HG03196 (cell line): ENCODE data around the gene LOXL4.

ENCODE experiments used
- ATAC-seq: cut with Tn5 transposase; IDR thresholded peaks from one replicate; pipeline ENCODE4 v1.9.1; 2021; ENCODE audit not compliant: unreplicated experiment

Gene LOXL4

DNA sequence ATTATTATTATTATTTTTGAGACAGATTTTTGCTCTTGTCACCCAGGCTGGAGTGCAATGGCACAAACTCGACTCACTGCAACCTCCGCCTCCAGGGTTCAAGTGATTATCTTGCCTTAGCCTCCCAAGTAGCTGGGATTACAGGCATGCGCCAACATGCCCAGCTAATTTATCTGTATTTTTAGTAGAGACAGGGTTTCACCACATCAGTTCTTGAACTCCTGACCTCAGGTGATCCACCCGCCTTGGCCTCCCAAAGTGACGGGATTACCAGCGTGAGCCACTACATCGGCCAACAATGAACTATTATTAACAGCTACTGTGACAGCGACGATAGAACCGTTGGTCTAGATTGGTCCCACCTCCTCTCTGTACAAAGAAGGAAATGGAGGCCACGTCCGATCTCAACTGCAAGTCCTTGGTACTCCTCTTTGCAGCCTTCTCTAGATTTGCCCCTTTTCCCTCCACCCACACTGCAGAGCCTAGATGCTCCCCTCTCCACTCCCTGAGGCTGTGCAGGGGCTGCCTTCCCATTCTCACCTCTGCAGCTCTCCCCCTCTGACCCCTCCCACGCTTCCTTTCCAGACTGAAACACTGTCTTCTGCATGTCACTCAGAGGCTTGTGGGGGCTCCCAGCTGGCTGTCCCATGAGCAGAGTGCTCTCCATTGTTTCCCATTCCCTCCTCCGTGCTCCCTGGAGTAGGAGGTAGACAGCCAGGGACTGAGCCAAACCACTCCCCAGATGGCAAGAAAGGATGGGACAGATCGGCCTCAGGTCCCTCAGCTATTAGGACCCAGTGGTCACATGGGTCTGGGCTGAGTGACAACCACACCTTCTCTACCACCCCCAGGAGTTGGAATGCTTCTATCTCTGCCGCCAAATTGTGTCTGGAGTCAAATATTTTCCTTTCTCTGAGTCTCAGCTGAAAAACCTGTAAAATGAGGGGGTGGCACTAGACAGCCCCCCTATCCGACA is 2.3 kb downstream of the LOXL4 start:
- ATAC-seq = no peak

- ATAC-seq = no peak
Observed at GRCh38 chr10:98264378-98265065, 3.5 kb downstream of the LOXL4 start.

GRCh38 chr10:98263088-98263487 is 4.9 kb downstream of the LOXL4 start:
- no peak for ATAC-seq

DNA sequence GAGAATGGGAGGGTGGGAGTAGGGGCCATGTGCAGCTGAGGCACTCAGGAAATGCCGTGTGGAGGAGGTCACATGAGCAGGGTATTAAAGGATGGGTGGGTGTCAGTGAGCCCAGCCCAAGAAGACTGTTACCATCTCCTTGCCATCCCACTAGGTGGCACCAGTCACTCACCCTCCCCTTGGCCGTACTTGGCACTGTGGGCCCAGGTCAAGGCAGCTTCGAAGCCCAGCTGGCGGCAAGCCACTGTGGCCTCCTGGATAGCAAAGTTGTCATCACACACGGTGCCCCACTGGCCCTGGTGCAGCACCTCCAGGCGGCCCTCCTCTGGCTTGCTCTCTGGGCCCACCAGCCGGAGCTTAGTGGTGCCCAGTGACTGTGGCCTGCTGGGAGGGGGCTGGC is 5.4 kb downstream of the LOXL4 start:
- ATAC-seq = no peak

GRCh38 chr10:98261436-98262277 is 6.3 kb downstream of the LOXL4 start:
- no peak for ATAC-seq

DNA sequence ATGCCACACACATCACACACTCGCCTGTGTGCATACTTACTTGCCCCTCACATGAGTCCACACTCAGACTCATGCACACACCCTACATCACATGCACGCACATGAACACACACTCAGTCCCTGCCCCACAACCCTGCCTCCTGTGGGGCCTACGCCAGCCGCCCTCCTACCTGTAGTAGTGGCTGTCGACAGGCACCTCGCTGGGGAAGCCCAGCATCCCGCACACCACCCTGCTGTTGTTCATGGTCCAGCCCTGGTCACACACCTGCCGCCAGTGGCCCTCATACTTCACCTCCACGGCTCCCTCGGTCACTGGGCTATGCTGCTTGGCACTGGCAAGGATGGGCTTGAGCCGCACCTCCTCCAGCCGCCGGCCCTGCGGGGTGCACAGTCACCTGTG is 7.2 kb downstream of the LOXL4 start:
- no peak for ATAC-seq

- ATAC-seq = no peak
Observed at GRCh38 chr10:98260350-98260749, 7.6 kb downstream of the LOXL4 start.

DNA sequence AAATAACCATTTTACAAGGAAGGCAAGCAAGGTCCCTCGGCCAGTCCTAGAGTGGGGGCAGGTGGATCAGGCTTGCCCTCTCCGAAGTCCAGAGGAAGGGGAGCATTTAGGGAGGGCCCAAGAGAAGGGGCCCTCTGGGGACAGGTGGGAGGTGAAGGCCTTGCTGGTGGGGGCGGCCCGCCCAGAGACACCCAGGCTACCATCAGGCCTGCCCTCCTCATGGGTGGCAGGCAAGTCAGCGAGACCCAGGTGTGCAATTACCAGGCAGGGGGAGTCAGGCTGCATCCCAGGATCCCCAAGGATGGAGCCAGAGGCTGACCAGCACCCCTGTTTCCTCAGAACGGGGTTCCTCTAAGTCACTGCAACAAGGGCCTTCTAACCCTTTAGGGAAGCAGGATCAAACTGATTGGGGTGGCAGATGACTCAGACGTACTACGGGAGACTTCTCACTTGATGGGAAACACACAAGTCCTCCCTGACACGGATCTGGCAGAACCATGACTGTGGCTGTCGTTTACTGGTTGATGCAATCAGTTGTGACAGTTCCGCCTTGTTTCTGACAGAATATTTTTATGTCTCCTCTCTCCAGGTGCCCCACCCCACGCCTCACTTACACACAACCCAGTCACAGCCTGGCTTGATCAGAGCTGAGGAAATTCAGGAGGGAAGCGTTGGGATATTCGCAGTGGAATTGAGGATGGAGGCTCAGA is 8.2 kb downstream of the LOXL4 start:
- no peak for ATAC-seq

GRCh38 chr10:98258683-98259454 is 9.1 kb downstream of the LOXL4 start:
- ATAC-seq = no peak

GRCh38 chr10:98257961-98258360 is 10.0 kb downstream of the LOXL4 start:
- ATAC-seq = no peak

GRCh38 chr10:98257198-98257597 is 10.8 kb downstream of the LOXL4 start:
- ATAC-seq = no peak

GRCh38 chr10:98256692-98257091 is 11.3 kb downstream of the LOXL4 start:
- no peak for ATAC-seq

- no peak for ATAC-seq
Observed at GRCh38 chr10:98255146-98255877, 12.7 kb downstream of the LOXL4 start.

GRCh38 chr10:98254234-98254974 is 13.6 kb downstream of the LOXL4 start:
- ATAC-seq = no peak

- ATAC-seq = no peak
Observed at GRCh38 chr10:98253499-98253898, 14.5 kb downstream of the LOXL4 start.

DNA sequence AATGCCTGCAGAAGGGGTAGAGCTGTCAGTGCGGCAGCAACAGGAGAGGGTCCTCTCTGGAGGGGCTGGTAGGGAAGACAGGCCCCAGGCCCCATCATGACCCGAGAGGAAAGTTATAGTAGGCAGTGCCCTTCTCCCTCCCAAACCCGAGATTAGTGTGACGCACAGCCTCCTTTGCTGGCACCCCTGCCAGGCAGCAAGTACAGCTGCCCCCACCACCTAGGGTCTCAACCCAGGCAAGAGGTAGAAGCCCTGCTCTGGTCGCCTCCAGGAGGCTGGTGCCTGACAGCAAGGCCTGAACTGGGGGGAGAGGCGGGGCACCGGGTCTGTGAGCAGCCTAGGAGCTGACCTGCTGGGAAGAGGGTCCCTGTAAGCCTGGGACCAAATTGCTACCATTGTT is 15.5 kb downstream of the LOXL4 start:
- ATAC-seq = no peak

- no peak for ATAC-seq
Observed at GRCh38 chr10:98251399-98251798, 16.6 kb downstream of the LOXL4 start.

- no peak for ATAC-seq
Observed at GRCh38 chr10:98249134-98249533, 18.9 kb downstream of the LOXL4 start.

DNA sequence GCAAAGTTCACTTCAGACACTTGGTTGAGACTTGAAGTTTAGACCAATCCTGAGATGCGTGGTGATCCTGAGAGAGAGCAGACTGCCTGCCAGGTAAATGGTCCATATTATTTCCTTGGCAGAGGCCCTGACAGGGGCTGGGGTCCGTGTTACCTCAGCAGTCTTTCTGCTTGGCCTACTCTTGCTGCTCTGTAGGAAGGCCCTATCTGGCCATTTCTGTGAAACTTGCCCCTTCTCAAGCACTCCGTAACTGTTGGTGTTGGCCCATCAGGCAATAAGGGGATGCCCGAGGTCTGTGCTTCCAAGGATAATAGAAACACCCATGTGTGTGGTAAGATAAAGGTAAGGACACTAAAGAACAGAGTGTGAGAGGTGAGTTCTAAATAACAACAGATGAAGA is 20.0 kb downstream of the LOXL4 start:
- no peak for ATAC-seq
